IPS-18a (cell line): Measurements from ENCODE around the gene PSMA7.

Source experiments
- H3K27ac ChIP-seq: one replicate; pipeline ENCODE4 v1.5.1; 2013; ENCODE audit warnings: low read length
- H3K27me3 ChIP-seq: one replicate; pipeline ENCODE4 v1.6.1; 2013; ENCODE audit warnings: mild to moderate bottlenecking, low read length; ENCODE audit not compliant: control insufficient read depth, insufficient read depth
- H3K36me3 ChIP-seq: one replicate; pipeline ENCODE4 v1.6.1; 2013; ENCODE audit warnings: low read depth, low read length; ENCODE audit not compliant: control insufficient read depth
- H3K4me1 ChIP-seq: one replicate; pipeline ENCODE4 v1.6.1; 2013; ENCODE audit warnings: low read depth, low read length; ENCODE audit not compliant: control insufficient read depth
- H3K4me3 ChIP-seq: one replicate; pipeline ENCODE4 v1.5.1; 2013; ENCODE audit warnings: low read length
- H3K9ac ChIP-seq: one replicate; pipeline ENCODE4 v1.6.1; 2013; ENCODE audit warnings: mild to moderate bottlenecking, low read length, moderate library complexity
- H3K9me3 ChIP-seq: one replicate; pipeline ENCODE4 v1.6.1; 2013; ENCODE audit warnings: low read depth, low read length; ENCODE audit not compliant: control insufficient read depth

The PSMA7 gene

GRCh38 chr20:62143081-62143956, at the start of gene PSMA7, which contains the start of gene SS18L1:
Gene PSMA7 (minus strand): TSS chr20:62143394. CDS start chr20:62143303, 91 bp downstream.
Gene SS18L1 (plus strand): TSS chr20:62143769. CDS start chr20:62143821, 52 bp downstream.
- no peaks in the 10 kb centered on the region for H3K27me3 ChIP-seq
- H3K9ac ChIP-seq: peak within 1 kb of the TSS; percentile 75
- H3K9me3 ChIP-seq: no peaks in the 10 kb centered on the region
- peak within 1 kb of the TSS; percentile 88 for H3K4me3 ChIP-seq
- no peak within 1 kb of the TSS for H3K27ac ChIP-seq
- H3K36me3 ChIP-seq: peaks cover 35% of the 10 kb centered on the region
- H3K4me1 ChIP-seq: peaks cover 12% of the 10 kb centered on the region

GRCh38 chr20:62192635-62193034, 49.4 kb upstream of the PSMA7 start:
- Histone ChIP-seq H3K36me3 (peaks cover 11% of the 10 kb centered on the region), H3K27ac (no peak overlapping the region), H3K4me3 (no peak overlapping the region)

GRCh38 chr20:62191781-62192559, 48.8 kb upstream of the PSMA7 start:
- Histone ChIP-seq H3K36me3 (peaks cover 11% of the 10 kb centered on the region), H3K27ac (no peak overlapping the region), H3K4me3 (no peak overlapping the region), H3K9me3 (no peaks in the 10 kb centered on the region), H3K9ac (no peak overlapping the region), H3K4me1 (no peaks in the 10 kb centered on the region), H3K27me3 (no peaks in the 10 kb centered on the region)

More at GRCh38 chr20:62192635-62193034, 49.4 kb upstream of the PSMA7 start:
- Histone ChIP-seq H3K4me1 (no peaks in the 10 kb centered on the region), H3K9me3 (no peaks in the 10 kb centered on the region), H3K27me3 (no peaks in the 10 kb centered on the region), H3K9ac (no peak overlapping the region)

GRCh38 chr20:62190639-62191411, 47.6 kb upstream of the PSMA7 start:
- Histone ChIP-seq H3K9me3 (no peaks in the 10 kb centered on the region), H3K36me3 (peaks cover 7% of the 10 kb centered on the region), H3K9ac (no peak overlapping the region), H3K4me3 (no peak overlapping the region), H3K4me1 (no peaks in the 10 kb centered on the region), H3K27me3 (no peaks in the 10 kb centered on the region), H3K27ac (no peak overlapping the region)

GRCh38 chr20:62186887-62187866, 44.0 kb upstream of the PSMA7 start:
- peaks cover 6% of the 10 kb centered on the region for H3K36me3 ChIP-seq
- no peak overlapping the region for H3K27ac ChIP-seq
- no peaks in the 10 kb centered on the region for H3K9me3 ChIP-seq
- H3K4me1 ChIP-seq: peaks cover under 1% of the 10 kb centered on the region
- no peaks in the 10 kb centered on the region for H3K27me3 ChIP-seq
- no peak overlapping the region for H3K9ac ChIP-seq
- no peak overlapping the region for H3K4me3 ChIP-seq

- Histone ChIP-seq H3K27me3 (no peaks in the 10 kb centered on the region), H3K4me3 (no peak overlapping the region), H3K9ac (no peak overlapping the region), H3K27ac (no peak overlapping the region), H3K9me3 (no peaks in the 10 kb centered on the region), H3K4me1 (peaks cover 7% of the 10 kb centered on the region), H3K36me3 (peaks cover 7% of the 10 kb centered on the region)
Measured at GRCh38 chr20:62186096-62186426, 42.9 kb upstream of the PSMA7 start.

- H3K27me3 ChIP-seq: no peaks in the 10 kb centered on the region
- peaks cover 11% of the 10 kb centered on the region for H3K36me3 ChIP-seq
- no peaks in the 10 kb centered on the region for H3K9me3 ChIP-seq
- H3K27ac ChIP-seq: peak overlapping the region; percentile 77
- H3K4me3 ChIP-seq: peak overlapping the region; percentile 91
- peak overlapping the region; percentile 90 for H3K9ac ChIP-seq
- H3K4me1 ChIP-seq: peaks cover 7% of the 10 kb centered on the region
Measured at GRCh38 chr20:62183426-62184142, 40.4 kb upstream of the PSMA7 start.

- peak within 1 kb of the TSS; percentile 91 for H3K4me3 ChIP-seq
- H3K27me3 ChIP-seq: no peaks in the 10 kb centered on the region
- H3K9ac ChIP-seq: peak within 1 kb of the TSS; percentile 90
- no peaks in the 10 kb centered on the region for H3K9me3 ChIP-seq
- peak within 1 kb of the TSS; percentile 77 for H3K27ac ChIP-seq
- H3K4me1 ChIP-seq: peaks cover 7% of the 10 kb centered on the region
- peaks cover 11% of the 10 kb centered on the region for H3K36me3 ChIP-seq
Measured at GRCh38 chr20:62182469-62183425, 39.6 kb upstream of the PSMA7 start, which contains the start of gene MTG2. Gene MTG2 (plus strand): TSS chr20:62183028. CDS start chr20:62193421, 10,393 bp downstream.

GRCh38 chr20:62181808-62182207, 38.6 kb upstream of the PSMA7 start:
- Histone ChIP-seq H3K4me3 (peak overlapping the region; percentile 91), H3K36me3 (peaks cover 11% of the 10 kb centered on the region), H3K9ac (peak overlapping the region; percentile 90), H3K9me3 (no peaks in the 10 kb centered on the region), H3K27ac (peak overlapping the region; percentile 76), H3K4me1 (peaks cover 7% of the 10 kb centered on the region), H3K27me3 (no peaks in the 10 kb centered on the region)
